GM18858 (cell line): ENCODE data around the gene GINS1.
"Not testable (repeated sequence)": the region's sequence is repeated elsewhere in the genome, so short reads cannot be mapped to it uniquely, and the experiment has no call there.

Experiments
- ATAC-seq: cut with Tn5 transposase; IDR thresholded peaks from one replicate; pipeline ENCODE4 v1.9.1; 2021; ENCODE audit not compliant: unreplicated experiment

GINS1 gene

GRCh38 chr20:25389858-25390537 lies 17.5 kb upstream of the GINS1 start:
- peak; percentile 4 for ATAC-seq

GRCh38 chr20:25390538-25391528 lies 16.6 kb upstream of the GINS1 start, which contains the start of gene ABHD12:
Gene ABHD12 (minus strand): TSS chr20:25390835. CDS start chr20:25390703, 132 bp downstream.
- peak; percentile 84 for ATAC-seq

DNA sequence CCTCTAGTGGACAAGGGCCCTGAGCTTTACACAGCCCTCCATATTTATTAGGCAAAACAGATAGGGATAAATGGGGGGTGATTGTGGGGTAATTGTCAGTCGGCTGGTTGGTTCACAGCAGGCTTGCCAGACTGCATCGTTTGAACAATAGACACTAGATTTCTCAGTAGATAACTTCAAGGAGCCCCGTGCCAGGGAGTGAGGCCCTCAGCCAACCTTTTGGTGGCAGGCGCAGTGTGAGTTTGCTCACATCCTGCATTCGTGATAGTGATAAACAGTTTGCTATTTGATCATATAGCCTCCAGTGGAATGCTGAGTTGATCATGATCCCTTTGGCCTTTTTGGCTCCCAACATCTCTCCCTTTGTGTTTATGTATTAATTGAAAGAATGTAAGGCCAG lies 13.2 kb upstream of the GINS1 start:
- ATAC-seq: no peak

DNA sequence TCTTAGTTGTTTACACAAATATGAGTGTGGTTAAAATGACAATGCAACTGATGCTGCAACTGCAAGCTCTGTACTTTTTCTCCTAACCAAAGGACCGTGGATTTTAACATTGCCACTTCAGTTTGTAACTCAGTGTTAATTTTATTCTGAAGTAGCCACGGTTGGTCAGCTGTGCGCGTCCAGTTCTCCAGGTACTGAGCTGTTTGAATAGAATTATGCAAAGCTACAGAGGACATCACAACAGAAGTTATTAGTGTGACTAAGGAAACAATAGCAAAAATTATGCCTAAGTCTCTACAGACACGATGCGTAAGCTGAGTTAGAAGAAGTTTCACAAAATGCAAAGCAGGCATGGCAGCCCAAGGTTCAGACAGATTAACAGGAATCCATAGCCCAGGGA lies 12.5 kb upstream of the GINS1 start:
- no peak for ATAC-seq

GRCh38 chr20:25397096-25397495 lies 10.4 kb upstream of the GINS1 start:
- ATAC-seq: no peak

- ATAC-seq: no peak
Observed at GRCh38 chr20:25397821-25398220, 9.7 kb upstream of the GINS1 start.

GRCh38 chr20:25398376-25399036 lies 9.0 kb upstream of the GINS1 start:
- no peak for ATAC-seq

DNA sequence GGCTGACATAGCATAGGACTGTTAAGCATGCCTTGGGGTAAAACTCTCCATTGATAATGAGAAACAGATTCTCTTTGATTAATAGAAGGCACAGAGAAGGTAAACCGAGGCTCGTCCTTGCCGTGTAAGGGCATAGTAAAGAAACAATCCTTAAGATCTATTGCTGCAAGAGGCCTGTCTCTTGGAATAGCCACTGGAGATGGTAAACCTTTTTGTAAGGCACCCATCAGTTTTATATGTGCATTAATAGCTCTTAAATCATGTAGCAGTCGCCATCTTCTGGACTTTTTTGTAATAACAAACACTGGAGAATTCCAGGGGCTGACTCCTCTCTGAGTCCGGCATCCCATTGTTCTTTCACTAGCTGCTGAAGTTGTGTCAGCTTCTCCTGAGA lies 8.4 kb upstream of the GINS1 start:
- ATAC-seq: peak; percentile 49

- not testable (repeated sequence) for ATAC-seq
Observed at GRCh38 chr20:25400291-25400732, 7.2 kb upstream of the GINS1 start.

DNA sequence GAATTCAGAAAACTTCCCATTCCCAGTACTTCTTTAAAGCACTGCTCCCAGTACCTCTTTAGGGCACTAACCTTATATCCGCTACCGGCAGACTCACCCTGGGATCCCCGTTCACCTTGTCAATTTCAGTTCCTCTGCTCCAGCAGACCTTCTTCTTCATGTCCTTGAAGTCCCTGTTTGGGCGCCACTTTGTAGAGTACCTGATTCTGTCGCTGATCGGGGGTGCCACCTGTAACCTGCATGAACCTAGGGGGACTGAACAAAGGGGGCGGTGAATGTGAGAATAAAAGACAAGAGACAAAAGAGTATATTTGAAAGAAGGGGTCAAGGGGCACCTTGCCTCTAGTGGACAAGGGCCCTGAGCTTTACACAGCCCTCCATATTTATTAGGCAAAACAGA lies 4.9 kb upstream of the GINS1 start:
- ATAC-seq: no peak

- ATAC-seq: no peak
Observed at GRCh38 chr20:25408170-25408547, 686 bp downstream of the GINS1 start.

DNA sequence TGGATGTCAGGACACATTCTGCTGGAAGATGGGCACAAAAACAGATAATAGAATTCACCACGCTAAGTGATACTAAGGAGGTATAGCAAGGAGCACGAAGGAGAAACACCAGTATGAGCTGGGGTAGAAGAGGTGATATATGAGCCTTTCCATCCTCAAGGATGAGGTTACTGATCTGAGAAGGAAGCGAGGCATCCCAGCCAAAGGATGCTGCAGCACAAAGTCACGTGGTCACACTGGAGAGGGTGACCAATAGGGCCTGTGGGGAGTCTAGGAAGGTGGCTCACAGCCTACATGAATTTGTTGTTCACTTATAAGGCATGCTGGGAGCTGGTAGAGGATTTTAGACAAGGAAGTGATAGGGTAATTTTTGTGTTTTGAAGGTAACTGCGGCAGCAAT lies 1.4 kb downstream of the GINS1 start:
- ATAC-seq: no peak

DNA sequence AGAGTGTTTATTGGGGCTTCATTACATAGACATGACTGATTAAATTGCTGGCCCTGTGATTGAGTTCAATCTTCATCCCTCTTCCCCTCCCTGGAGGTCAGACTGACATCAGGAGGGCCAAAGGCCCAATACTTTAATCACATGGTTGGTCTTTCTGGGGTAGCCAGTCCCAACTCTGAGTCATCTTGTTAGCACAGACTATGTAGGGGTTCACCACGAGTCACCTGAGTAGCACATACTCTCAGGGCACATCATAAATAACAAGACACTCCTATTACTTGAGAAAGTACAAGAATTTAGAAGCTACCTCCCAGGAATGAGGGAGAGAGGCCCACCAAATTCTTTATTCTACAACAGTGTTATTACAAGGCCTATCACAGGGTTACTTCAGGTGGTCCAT lies 11.3 kb downstream of the GINS1 start:
- ATAC-seq: no peak

GRCh38 chr20:25421102-25421501 lies 13.6 kb downstream of the GINS1 start:
- ATAC-seq: no peak

- ATAC-seq: no peak
Observed at GRCh38 chr20:25422032-25422431, 14.6 kb downstream of the GINS1 start.

- ATAC-seq: no peak
Observed at GRCh38 chr20:25424536-25424935, 17.1 kb downstream of the GINS1 start.

- no peak for ATAC-seq
Observed at GRCh38 chr20:25437153-25437581, 29.7 kb downstream of the GINS1 start.

DNA sequence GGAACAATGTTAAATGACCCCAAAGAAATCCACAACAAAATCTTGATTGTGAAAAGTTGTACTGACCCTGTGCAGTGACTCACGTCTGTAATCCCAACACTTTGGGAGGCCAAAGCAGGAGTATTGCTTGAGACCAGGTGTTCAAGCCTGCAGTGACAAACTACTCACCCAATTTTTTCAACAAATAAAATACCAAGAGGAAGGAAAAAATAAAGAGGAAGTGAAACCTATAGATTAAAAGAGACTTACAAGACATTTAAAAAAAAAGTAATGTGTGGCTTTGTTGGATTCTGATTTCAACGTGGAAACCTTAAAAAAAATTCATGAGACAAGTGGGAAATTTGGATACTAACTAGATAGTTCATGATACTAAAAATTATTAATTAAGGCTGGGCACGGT lies 31.9 kb downstream of the GINS1 start:
- peak; percentile 77 for ATAC-seq

DNA sequence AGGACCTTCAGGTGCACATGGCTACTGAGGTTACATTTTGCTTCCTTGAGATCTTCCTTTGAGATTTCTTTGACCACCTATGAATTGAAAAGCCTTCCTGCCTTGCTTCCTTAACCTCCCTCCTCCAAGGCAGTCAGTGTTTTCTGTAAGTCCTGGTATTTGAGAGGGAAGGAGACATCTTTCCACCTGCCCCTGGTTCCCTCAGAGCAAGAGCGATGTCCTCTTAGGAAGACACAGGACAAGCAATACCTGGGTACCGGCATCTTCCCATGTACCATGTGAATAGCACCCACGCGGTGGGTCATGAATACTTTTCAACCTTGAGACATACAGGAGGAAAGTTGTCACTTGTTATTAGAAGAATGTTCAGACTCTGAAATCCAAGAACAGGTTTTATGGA lies 37.1 kb downstream of the GINS1 start:
- ATAC-seq: no peak

- no peak for ATAC-seq
Observed at GRCh38 chr20:25447671-25448070, 40.2 kb downstream of the GINS1 start.

- no peak for ATAC-seq
Observed at GRCh38 chr20:25452333-25452732, 44.9 kb downstream of the GINS1 start.
